ENCODE results near the gene EFNA4.

DNA sequence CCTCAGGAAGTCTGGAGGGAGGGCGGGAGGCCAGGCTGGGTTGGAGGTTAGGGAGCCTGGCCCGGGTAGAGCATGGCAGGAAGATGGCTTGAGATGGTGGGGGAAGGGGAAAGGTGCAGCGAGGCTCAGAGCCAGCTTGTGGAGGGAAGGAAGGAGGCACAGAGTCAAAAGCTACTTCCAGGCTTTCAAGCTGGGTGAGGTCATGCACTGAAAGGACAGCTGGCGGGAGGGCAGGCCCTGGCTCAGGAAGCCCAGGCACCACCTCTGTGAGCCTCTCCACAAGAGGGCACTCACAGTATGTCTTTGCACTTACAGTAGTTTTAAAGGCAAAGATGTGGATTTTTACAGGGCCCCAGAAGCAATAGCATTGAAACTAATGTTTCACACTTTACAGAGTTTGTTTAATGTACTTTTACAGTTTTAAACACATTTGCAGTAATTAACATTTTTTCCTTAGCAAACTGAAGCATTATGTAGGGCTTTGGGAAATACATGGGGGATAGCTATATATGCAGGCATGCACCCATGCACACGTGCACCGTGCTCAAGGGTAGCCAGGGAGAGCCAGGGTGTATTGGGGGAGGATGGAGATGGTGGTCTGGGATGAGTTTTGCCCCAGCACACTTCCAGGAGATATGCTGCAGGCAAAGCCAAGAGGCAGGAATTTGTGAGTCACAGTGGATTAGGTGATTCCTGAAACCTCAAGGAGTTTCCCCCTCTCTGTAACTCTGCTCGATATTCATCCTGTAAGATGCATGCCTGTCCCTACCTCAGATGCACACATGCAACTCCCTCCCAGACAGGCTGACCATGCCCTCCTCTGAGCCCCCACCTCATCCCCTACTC is 18.5 kb upstream of the EFNA4 start:
- TF ChIP-seq, protein P1, sequence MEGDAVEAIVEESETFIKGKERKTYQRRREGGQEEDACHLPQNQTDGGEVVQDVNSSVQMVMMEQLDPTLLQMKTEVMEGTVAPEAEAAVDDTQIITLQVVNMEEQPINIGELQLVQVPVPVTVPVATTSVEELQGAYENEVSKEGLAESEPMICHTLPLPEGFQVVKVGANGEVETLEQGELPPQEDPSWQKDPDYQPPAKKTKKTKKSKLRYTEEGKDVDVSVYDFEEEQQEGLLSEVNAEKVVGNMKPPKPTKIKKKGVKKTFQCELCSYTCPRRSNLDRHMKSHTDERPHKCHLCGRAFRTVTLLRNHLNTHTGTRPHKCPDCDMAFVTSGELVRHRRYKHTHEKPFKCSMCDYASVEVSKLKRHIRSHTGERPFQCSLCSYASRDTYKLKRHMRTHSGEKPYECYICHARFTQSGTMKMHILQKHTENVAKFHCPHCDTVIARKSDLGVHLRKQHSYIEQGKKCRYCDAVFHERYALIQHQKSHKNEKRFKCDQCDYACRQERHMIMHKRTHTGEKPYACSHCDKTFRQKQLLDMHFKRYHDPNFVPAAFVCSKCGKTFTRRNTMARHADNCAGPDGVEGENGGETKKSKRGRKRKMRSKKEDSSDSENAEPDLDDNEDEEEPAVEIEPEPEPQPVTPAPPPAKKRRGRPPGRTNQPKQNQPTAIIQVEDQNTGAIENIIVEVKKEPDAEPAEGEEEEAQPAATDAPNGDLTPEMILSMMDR (IDR thresholded peaks at IDR 0.05; ENCODE audit: low read depth, low read length, poor library complexity, severe bottlenecking) = peak; percentile 84
- TF ChIP-seq EZH2phosphoT487 (IDR thresholded peaks at IDR 0.05; ENCODE audit: borderline replicate concordance, low read length) = no peak
